Cardiac muscle cell (in vitro differentiated cells and primary cell): ENCODE results near the gene AATK. TPM values are rescaled to one million over a fixed set of nuclear protein-coding genes. Genes with fewer than 3 reads are reported as not detected.
A peak's percentile ranks its signal among the peaks of the same experiment; 100 is the strongest.

Experiments
- DNase-seq, 2 donors: peaks; one replicate each; pipeline versions ENCODE4 v3.0.0 to v3.0.0-alpha.2; 2010 to 2017; ENCODE audit warnings: low read depth in 1 of 2, low spot score in 1 of 2
- H3K27ac ChIP-seq: fragments of 200-600 bp; sonication (generic); 2 replicates; pipeline ENCODE4 v1.5.1; 2016
- H3K27me3 ChIP-seq: fragments of 200-600 bp; sonication (generic); 2 replicates; pipeline ENCODE4 v1.6.0; 2016; ENCODE audit warnings: control low read depth
- H3K36me3 ChIP-seq: fragments of 200-600 bp; sonication (generic); 2 replicates; pipeline ENCODE4 v1.5.1; 2016; ENCODE audit warnings: control low read depth
- H3K4me1 ChIP-seq: fragments of 200-600 bp; sonication (generic); 2 replicates; pipeline ENCODE4 v1.8.1; 2017; ENCODE audit warnings: low read depth, mild to moderate bottlenecking, mixed run types
- H3K4me3 ChIP-seq: fragments of 200-600 bp; sonication (generic); 2 replicates; pipeline ENCODE4 v1.5.1; 2016; ENCODE audit warnings: mild to moderate bottlenecking
- H3K9me3 ChIP-seq: fragments of 200-600 bp; sonication (generic); 2 replicates; pipeline ENCODE4 v1.5.1; 2017; ENCODE audit warnings: low read depth, mild to moderate bottlenecking, control low read depth
- CTCF ChIP-seq: IDR thresholded peaks from 2 replicates; pipeline ENCODE4 v1.5.1; 2012; ENCODE audit warnings: low read depth, mild to moderate bottlenecking, low read length
- polyA plus RNA-seq: library from polyadenylated mRNA; unstranded; fragments of >200 nt; fragmentation: Nextera tagmentation; extraction: Ambion mirVana; gene quantifications from 2 replicates; pipeline ENCODE4 v1.2.1, GENCODE V29; 2016
- total RNA-seq: library from RNA; depleted of rRNA; stranded (reverse); fragments of >200 nt; gene quantifications from 2 replicates; pipeline ENCODE4 v1.2.3, GENCODE V29; 2016

AATK gene
- total and polyA plus RNA-seq, 2 experiments from 2014 or later, result 8.0 to 21.9 TPM

GRCh38 chr17:81119223-81120148 is 46.5 kb downstream of the AATK start:
- H3K27ac ChIP-seq, result no peak overlapping the region
- H3K4me3 ChIP-seq, result peak overlapping the region; percentile 1
- H3K9me3 ChIP-seq, result no peaks in the 10 kb centered on the region
- no peaks in the 10 kb centered on the region for H3K36me3 ChIP-seq
- DNase-seq, result peak; percentile 80 to 97
- H3K4me1 ChIP-seq, result no peaks in the 10 kb centered on the region
- H3K27me3 ChIP-seq, result no peaks in the 10 kb centered on the region
- peak; percentile 17 for TF ChIP-seq CTCF

- Histone ChIP-seq H3K9me3 (no peaks in the 10 kb centered on the region), H3K4me1 (no peaks in the 10 kb centered on the region), H3K36me3 (no peaks in the 10 kb centered on the region), H3K4me3 (no peak overlapping the region), H3K27me3 (no peaks in the 10 kb centered on the region), H3K27ac (no peak overlapping the region)
- no peak for DNase-seq
- TF ChIP-seq CTCF, result no peak
Observed at GRCh38 chr17:81118308-81119221, 47.5 kb downstream of the AATK start.

DNA sequence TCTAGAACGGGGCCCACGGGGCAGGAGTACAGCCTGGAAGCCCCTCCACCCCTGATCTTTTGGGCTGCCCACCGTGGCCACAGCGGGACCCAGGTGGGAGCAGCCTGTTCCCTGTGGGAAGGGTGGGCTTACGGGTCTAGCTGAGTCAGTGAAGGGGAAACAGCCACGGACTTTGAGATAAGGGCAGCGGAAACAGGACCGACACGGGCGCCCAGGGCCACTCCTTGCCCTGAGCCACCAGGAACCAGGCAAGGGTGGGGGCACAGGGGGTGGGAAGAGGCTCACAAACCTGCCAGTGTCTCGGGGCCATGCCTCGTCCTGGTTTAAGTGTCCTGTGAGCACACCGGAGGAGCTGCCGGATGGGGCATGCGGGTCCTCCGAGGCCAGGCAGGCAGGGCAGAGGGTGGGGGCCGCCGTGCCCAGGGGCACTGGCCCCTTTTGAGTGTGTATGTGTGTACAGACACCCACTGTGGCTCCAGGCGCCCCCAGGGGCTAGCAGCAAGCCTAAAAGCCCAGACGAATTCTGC is 48.3 kb downstream of the AATK start:
- no peak for DNase-seq
- H3K27me3 ChIP-seq, result no peaks in the 10 kb centered on the region
- no peak overlapping the region for H3K27ac ChIP-seq
- no peak for TF ChIP-seq CTCF
- peaks cover 8% of the 10 kb centered on the region for H3K4me1 ChIP-seq
- no peaks in the 10 kb centered on the region for H3K36me3 ChIP-seq
- no peaks in the 10 kb centered on the region for H3K9me3 ChIP-seq
- H3K4me3 ChIP-seq, result no peak overlapping the region

- Histone ChIP-seq H3K36me3 (no peaks in the 10 kb centered on the region), H3K9me3 (no peaks in the 10 kb centered on the region), H3K27ac (no peak overlapping the region), H3K27me3 (no peaks in the 10 kb centered on the region), H3K4me3 (no peak overlapping the region), H3K4me1 (peaks cover 11% of the 10 kb centered on the region)
- TF ChIP-seq CTCF, result no peak
- DNase-seq, result no peak
Observed at GRCh38 chr17:81116704-81117103, 49.3 kb downstream of the AATK start.

- no peaks in the 10 kb centered on the region for H3K36me3 ChIP-seq
- H3K9me3 ChIP-seq, result no peaks in the 10 kb centered on the region
- TF ChIP-seq CTCF, result no peak
- H3K27me3 ChIP-seq, result no peaks in the 10 kb centered on the region
- H3K27ac ChIP-seq, result no peak overlapping the region
- H3K4me3 ChIP-seq, result no peak overlapping the region
- H3K4me1 ChIP-seq, result peaks cover 11% of the 10 kb centered on the region
- no peak for DNase-seq
Observed at GRCh38 chr17:81115749-81116464, 50.1 kb downstream of the AATK start.
